OCI-LY3 (cell line): ENCODE results near the gene HORMAD2.

ENCODE experiments used
- EZH2phosphoT487 ChIP-seq: fragments of 200-600 bp; shearing (Covaris generic); IDR thresholded peaks from 2 replicates; pipeline ENCODE4 v1.6.1; 2018; ENCODE audit warnings: antibody characterized with exemption, mixed run types, low read depth
- TF ChIP-seq, protein P1 (sequence below): fragments of 200-600, 300-600 bp; sonication (generic); IDR thresholded peaks from 2 replicates; pipeline ENCODE4 v1.5.1; 2014; ENCODE audit warnings: antibody characterized with exemption, low read length, low read depth

- TF ChIP-seq, protein P1, sequence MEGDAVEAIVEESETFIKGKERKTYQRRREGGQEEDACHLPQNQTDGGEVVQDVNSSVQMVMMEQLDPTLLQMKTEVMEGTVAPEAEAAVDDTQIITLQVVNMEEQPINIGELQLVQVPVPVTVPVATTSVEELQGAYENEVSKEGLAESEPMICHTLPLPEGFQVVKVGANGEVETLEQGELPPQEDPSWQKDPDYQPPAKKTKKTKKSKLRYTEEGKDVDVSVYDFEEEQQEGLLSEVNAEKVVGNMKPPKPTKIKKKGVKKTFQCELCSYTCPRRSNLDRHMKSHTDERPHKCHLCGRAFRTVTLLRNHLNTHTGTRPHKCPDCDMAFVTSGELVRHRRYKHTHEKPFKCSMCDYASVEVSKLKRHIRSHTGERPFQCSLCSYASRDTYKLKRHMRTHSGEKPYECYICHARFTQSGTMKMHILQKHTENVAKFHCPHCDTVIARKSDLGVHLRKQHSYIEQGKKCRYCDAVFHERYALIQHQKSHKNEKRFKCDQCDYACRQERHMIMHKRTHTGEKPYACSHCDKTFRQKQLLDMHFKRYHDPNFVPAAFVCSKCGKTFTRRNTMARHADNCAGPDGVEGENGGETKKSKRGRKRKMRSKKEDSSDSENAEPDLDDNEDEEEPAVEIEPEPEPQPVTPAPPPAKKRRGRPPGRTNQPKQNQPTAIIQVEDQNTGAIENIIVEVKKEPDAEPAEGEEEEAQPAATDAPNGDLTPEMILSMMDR = no peak
- TF ChIP-seq EZH2phosphoT487 = no peak
These were observed 103.6 kb downstream of the HORMAD2 start for GRCh38 chr22:30183861-30184278.
